WTC11 (cell line): ENCODE results near the gene ASCL2. TPM values are rescaled to one million over a fixed set of nuclear protein-coding genes. Genes with fewer than 3 reads are reported as not detected.

Source experiments
- ATAC-seq: fragments of 200-7000 bp; cut with Tn5 transposase; 2 replicates; pipeline ENCODE4 v1.10.0; 2021; ENCODE audit warnings: mild to moderate bottlenecking, moderate library complexity
- CTCF ChIA-PET: fragments of 300-600 bp; sonication (Branson Sonifier 250); formaldehyde crosslinking; loops from one replicate; lab custom pipeline; 2021; ENCODE audit warnings: antibody characterized with exemption; lab: Charles Lee
- POLR2A ChIA-PET: fragments of 350-600 bp; sonication (Branson Sonifier 250); formaldehyde crosslinking; loops from one replicate; lab custom pipeline; 2021; ENCODE audit warnings: antibody characterized with exemption; lab: Charles Lee
- DNase-seq: peaks from one replicate; pipeline ENCODE4 v3.0.0; 2021; ENCODE audit warnings: low spot score
- H3K27ac Mint-ChIP-seq: 2 replicates; pipeline ENCODE4 v1.8.0; 2021; ENCODE audit warnings: mixed read lengths
- H3K27me3 Mint-ChIP-seq: 2 replicates; pipeline ENCODE4 v1.8.0; 2021; ENCODE audit warnings: low read depth, mild to moderate bottlenecking, moderate library complexity, mixed read lengths
- H3K36me3 Mint-ChIP-seq: 2 replicates; pipeline ENCODE4 v1.8.0; 2021; ENCODE audit warnings: mixed read lengths
- H3K4me1 Mint-ChIP-seq: 2 replicates; pipeline ENCODE4 v1.8.0; 2022; ENCODE audit warnings: mixed read lengths
- H3K4me3 Mint-ChIP-seq: 2 replicates; pipeline ENCODE4 v1.8.0; 2021; ENCODE audit warnings: mild to moderate bottlenecking, moderate library complexity, mixed read lengths
- H3K9me3 Mint-ChIP-seq: 2 replicates; pipeline ENCODE4 v1.8.0; 2021; ENCODE audit warnings: mixed read lengths
- AFF4 ChIP-seq: sonication (generic); formaldehyde crosslinking; IDR thresholded peaks from 2 replicates; pipeline ENCODE4 v1.8.1; 2023; ENCODE audit warnings: mild to moderate bottlenecking, missing genetic modification reagents, borderline replicate concordance
- ATF1 ChIP-seq: sonication (generic); formaldehyde crosslinking; IDR thresholded peaks from 2 replicates; pipeline ENCODE4 v1.8.1; 2023; ENCODE audit warnings: mild to moderate bottlenecking, moderate library complexity, missing genetic modification reagents
- E2F1 ChIP-seq: sonication (generic); formaldehyde crosslinking; IDR thresholded peaks from 2 replicates; pipeline ENCODE4 v1.8.0; 2022; ENCODE audit warnings: mild to moderate bottlenecking, missing genetic modification reagents
- MXD4 ChIP-seq: fragments of 250-450 bp; sonication (Bioruptor Pico); IDR thresholded peaks from 2 replicates; pipeline ENCODE4 v1.8.0; 2021; ENCODE audit warnings: mild to moderate bottlenecking, moderate library complexity, borderline replicate concordance
- NR1H2 ChIP-seq: sonication (generic); formaldehyde crosslinking; IDR thresholded peaks from 2 replicates; pipeline ENCODE4 v1.9.0; 2021; ENCODE audit warnings: mild to moderate bottlenecking, moderate library complexity, missing genetic modification reagents
- PRRX2 ChIP-seq: fragments of 250-450 bp; sonication (Bioruptor Pico); IDR thresholded peaks from 2 replicates; pipeline ENCODE4 v1.8.0; 2021; ENCODE audit warnings: mild to moderate bottlenecking
- RELA ChIP-seq: sonication (generic); formaldehyde crosslinking; IDR thresholded peaks from 2 replicates; pipeline ENCODE4 v1.8.1; 2022; ENCODE audit warnings: missing genetic modification reagents, mild to moderate bottlenecking, borderline replicate concordance
- SMAD4 ChIP-seq: sonication (generic); formaldehyde crosslinking; IDR thresholded peaks from 2 replicates; pipeline ENCODE4 v1.8.0; 2022; ENCODE audit warnings: mild to moderate bottlenecking, missing genetic modification reagents
- STAT6 ChIP-seq: sonication (generic); formaldehyde crosslinking; conservative IDR thresholded peaks from 2 replicates; pipeline ENCODE4 v1.8.1; 2023; ENCODE audit warnings: mild to moderate bottlenecking, low read depth, missing genetic modification reagents, moderate library complexity
- USF2 ChIP-seq: sonication (generic); formaldehyde crosslinking; IDR thresholded peaks from 2 replicates; pipeline ENCODE4 v1.8.1; 2023; ENCODE audit warnings: mild to moderate bottlenecking, missing genetic modification reagents, moderate library complexity
- ZNF232 ChIP-seq: sonication (generic); formaldehyde crosslinking; IDR thresholded peaks from 2 replicates; pipeline ENCODE4 v1.8.0; 2022; ENCODE audit warnings: mild to moderate bottlenecking, missing genetic modification reagents
- ZNF263 ChIP-seq: sonication (generic); formaldehyde crosslinking; IDR thresholded peaks from 2 replicates; pipeline ENCODE4 v1.8.1; 2022; ENCODE audit warnings: low read depth, mild to moderate bottlenecking, moderate library complexity, missing genetic modification reagents
- ZNF423 ChIP-seq: fragments of 250-450 bp; sonication (Bioruptor Pico); IDR thresholded peaks from 2 replicates; pipeline ENCODE4 v2.1.2; 2022; ENCODE audit warnings: mild to moderate bottlenecking, moderate library complexity
- total RNA-seq: library from RNA; stranded (reverse); gene quantifications from 3 replicates; pipeline ENCODE4 v1.2.3, GENCODE V29; 2021
- TF ChIP-seq, protein P1 (sequence below): sonication (generic); formaldehyde crosslinking; IDR thresholded peaks from 2 replicates; pipeline ENCODE4 v1.8.1; 2022; ENCODE audit warnings: low read depth, missing genetic modification reagents, borderline replicate concordance
- TF ChIP-seq, protein P2 (sequence below): sonication (generic); formaldehyde crosslinking; IDR thresholded peaks from 2 replicates; pipeline ENCODE4 v1.8.0; 2023; ENCODE audit warnings: missing genetic modification reagents
- TF ChIP-seq, protein P3 (sequence below): fragments of 250-450 bp; sonication (Bioruptor Pico); IDR thresholded peaks from 2 replicates; pipeline ENCODE4 v1.9.0; 2021; ENCODE audit warnings: mild to moderate bottlenecking, borderline replicate concordance

Gene ASCL2
- total RNA-seq, 1 experiment from 2014 or later: 0.24 TPM

DNA sequence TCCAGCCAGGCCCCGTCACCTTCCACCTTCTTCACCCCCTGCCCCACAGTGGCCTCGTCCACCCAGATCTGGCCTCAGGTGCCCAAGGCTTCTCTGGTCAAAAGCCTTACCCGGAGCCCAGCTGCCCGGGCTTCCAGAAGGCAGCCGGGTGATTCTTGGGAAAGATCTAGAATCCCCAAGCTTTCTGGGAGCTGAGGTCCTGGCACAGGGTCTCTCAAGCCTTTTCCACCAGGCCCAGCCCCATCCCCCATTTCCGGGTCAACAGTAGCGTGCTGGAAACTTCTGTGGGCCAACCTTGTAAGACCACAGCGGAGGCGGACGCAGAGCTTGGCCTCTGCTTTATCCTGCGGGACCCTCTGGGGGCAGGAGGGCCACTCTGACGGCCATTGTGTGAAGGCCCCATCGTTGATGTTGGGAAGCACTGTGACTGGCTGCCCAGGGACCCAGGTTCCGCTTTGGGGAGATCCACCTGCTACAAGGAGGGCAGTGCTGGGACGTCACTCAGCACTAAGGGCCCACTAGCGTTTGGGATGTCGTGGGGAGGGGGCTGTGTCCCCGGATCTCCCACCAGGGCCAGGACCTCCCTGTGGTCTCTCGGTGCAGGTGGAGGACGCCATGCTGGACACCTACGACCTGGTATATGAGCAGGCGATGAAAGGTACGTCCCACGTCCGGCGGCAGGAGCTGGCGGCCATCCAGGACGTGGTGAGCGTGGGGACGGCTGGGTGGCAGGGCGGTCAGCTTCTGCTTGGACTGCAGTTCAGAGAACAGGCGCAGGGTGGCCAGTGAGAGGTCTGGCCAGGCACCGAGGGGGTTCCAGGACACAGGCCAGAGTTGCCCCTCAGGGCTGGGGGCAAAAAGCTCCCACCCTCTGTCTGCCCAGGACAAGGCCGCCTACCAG is 42.9 kb upstream of the ASCL2 start (continued):
- TF ChIP-seq, protein P1, sequence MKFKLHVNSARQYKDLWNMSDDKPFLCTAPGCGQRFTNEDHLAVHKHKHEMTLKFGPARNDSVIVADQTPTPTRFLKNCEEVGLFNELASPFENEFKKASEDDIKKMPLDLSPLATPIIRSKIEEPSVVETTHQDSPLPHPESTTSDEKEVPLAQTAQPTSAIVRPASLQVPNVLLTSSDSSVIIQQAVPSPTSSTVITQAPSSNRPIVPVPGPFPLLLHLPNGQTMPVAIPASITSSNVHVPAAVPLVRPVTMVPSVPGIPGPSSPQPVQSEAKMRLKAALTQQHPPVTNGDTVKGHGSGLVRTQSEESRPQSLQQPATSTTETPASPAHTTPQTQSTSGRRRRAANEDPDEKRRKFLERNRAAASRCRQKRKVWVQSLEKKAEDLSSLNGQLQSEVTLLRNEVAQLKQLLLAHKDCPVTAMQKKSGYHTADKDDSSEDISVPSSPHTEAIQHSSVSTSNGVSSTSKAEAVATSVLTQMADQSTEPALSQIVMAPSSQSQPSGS (CRISPR knock-in tag): no peak
- TF ChIP-seq MXD4 (no peak), ZNF423 (CRISPR knock-in tag) (no peak), STAT6 (CRISPR knock-in tag) (no peak)

GRCh38 chr11:2312232-2313042 is 42.0 kb upstream of the ASCL2 start:
- no peaks in the 10 kb centered on the region for H3K36me3 Mint-ChIP-seq
- H3K9me3 Mint-ChIP-seq: no peaks in the 10 kb centered on the region
- no peak overlapping the region for H3K4me3 Mint-ChIP-seq
- H3K4me1 Mint-ChIP-seq: no peaks in the 10 kb centered on the region
- CTCF ChIA-PET: interaction anchor here (2.1 to 3.8 kb wide), 2 partner anchors 108 kb away, joined by 11 to 29 read pairs; no protein-coding TSS in a partner anchor
- POLR2A ChIA-PET: no interaction called here
- no peak for DNase-seq
- ATAC-seq: peak; percentile 43
- no peaks in the 10 kb centered on the region for H3K27me3 Mint-ChIP-seq
- no peak for TF ChIP-seq AFF4 (CRISPR knock-in tag)
- TF ChIP-seq E2F1: no peak
- no peak for TF ChIP-seq ZNF232 (CRISPR knock-in tag)
- TF ChIP-seq, protein P2, sequence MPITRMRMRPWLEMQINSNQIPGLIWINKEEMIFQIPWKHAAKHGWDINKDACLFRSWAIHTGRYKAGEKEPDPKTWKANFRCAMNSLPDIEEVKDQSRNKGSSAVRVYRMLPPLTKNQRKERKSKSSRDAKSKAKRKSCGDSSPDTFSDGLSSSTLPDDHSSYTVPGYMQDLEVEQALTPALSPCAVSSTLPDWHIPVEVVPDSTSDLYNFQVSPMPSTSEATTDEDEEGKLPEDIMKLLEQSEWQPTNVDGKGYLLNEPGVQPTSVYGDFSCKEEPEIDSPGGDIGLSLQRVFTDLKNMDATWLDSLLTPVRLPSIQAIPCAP (CRISPR knock-in tag): no peak
- TF ChIP-seq ZNF263: no peak
- no peak for TF ChIP-seq USF2 (CRISPR knock-in tag)
- TF ChIP-seq PRRX2: no peak
- TF ChIP-seq SMAD4 (CRISPR knock-in tag): no peak
- no peak for TF ChIP-seq NR1H2 (CRISPR knock-in tag)
- TF ChIP-seq RELA (CRISPR knock-in tag): no peak
- no peak for TF ChIP-seq ATF1
- TF ChIP-seq, protein P3, sequence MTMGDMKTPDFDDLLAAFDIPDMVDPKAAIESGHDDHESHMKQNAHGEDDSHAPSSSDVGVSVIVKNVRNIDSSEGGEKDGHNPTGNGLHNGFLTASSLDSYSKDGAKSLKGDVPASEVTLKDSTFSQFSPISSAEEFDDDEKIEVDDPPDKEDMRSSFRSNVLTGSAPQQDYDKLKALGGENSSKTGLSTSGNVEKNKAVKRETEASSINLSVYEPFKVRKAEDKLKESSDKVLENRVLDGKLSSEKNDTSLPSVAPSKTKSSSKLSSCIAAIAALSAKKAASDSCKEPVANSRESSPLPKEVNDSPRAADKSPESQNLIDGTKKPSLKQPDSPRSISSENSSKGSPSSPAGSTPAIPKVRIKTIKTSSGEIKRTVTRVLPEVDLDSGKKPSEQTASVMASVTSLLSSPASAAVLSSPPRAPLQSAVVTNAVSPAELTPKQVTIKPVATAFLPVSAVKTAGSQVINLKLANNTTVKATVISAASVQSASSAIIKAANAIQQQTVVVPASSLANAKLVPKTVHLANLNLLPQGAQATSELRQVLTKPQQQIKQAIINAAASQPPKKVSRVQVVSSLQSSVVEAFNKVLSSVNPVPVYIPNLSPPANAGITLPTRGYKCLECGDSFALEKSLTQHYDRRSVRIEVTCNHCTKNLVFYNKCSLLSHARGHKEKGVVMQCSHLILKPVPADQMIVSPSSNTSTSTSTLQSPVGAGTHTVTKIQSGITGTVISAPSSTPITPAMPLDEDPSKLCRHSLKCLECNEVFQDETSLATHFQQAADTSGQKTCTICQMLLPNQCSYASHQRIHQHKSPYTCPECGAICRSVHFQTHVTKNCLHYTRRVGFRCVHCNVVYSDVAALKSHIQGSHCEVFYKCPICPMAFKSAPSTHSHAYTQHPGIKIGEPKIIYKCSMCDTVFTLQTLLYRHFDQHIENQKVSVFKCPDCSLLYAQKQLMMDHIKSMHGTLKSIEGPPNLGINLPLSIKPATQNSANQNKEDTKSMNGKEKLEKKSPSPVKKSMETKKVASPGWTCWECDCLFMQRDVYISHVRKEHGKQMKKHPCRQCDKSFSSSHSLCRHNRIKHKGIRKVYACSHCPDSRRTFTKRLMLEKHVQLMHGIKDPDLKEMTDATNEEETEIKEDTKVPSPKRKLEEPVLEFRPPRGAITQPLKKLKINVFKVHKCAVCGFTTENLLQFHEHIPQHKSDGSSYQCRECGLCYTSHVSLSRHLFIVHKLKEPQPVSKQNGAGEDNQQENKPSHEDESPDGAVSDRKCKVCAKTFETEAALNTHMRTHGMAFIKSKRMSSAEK: no peak
- no peak overlapping the region for H3K27ac Mint-ChIP-seq
